HEK293 (cell line): ENCODE results near the gene CWC25.

Experiments
- BCL11B ChIP-seq: fragments of 450-650 bp; formaldehyde crosslinking; IDR thresholded peaks from 2 replicates; pipeline ENCODE4 v1.5.1; 2016; ENCODE audit warnings: low read depth, missing biosample characterization, missing genetic modification characterization
- FEZF1 ChIP-seq: fragments of 450-650 bp; formaldehyde crosslinking; IDR thresholded peaks from 2 replicates; pipeline ENCODE4 v1.5.1; 2016; ENCODE audit warnings: missing biosample characterization, missing genetic modification characterization
- KLF16 ChIP-seq: fragments of 450-650 bp; formaldehyde crosslinking; IDR thresholded peaks from 2 replicates; pipeline ENCODE4 v1.5.1; 2017; ENCODE audit warnings: missing biosample characterization, missing genetic modification characterization
- KLF9 ChIP-seq: fragments of 450-650 bp; formaldehyde crosslinking; IDR thresholded peaks from 2 replicates; pipeline ENCODE4 v1.5.1; 2016; ENCODE audit warnings: missing biosample characterization, missing genetic modification characterization, low read depth
- MEIS1 ChIP-seq: sonication (generic); formaldehyde crosslinking; IDR thresholded peaks from 2 replicates; pipeline ENCODE4 v1.8.1; 2022; ENCODE audit warnings: missing genetic modification reagents, mild to moderate bottlenecking, borderline replicate concordance
- PATZ1 ChIP-seq: fragments of 450-650 bp; formaldehyde crosslinking; IDR thresholded peaks from 2 replicates; pipeline ENCODE4 v1.5.1; 2016; ENCODE audit warnings: missing biosample characterization, missing genetic modification characterization
- PRDM10 ChIP-seq: fragments of 450-650 bp; formaldehyde crosslinking; IDR thresholded peaks from 2 replicates; pipeline ENCODE4 v1.5.1; 2016; ENCODE audit warnings: missing biosample characterization, missing genetic modification characterization
- PRDM4 ChIP-seq: fragments of 450-650 bp; formaldehyde crosslinking; IDR thresholded peaks from 2 replicates; pipeline ENCODE4 v1.5.1; 2017; ENCODE audit warnings: missing biosample characterization, missing genetic modification characterization
- PRDM6 ChIP-seq: fragments of 450-650 bp; formaldehyde crosslinking; IDR thresholded peaks from 2 replicates; pipeline ENCODE4 v1.5.1; 2017; ENCODE audit warnings: missing biosample characterization, missing genetic modification characterization
- SP2 ChIP-seq: fragments of 450-650 bp; formaldehyde crosslinking; IDR thresholded peaks from 2 replicates; pipeline ENCODE4 v1.5.1; 2016; ENCODE audit warnings: missing biosample characterization, missing genetic modification characterization
- ZBTB8A ChIP-seq: fragments of 450-650 bp; formaldehyde crosslinking; IDR thresholded peaks from 2 replicates; pipeline ENCODE4 v1.5.1; 2016; ENCODE audit warnings: missing biosample characterization, missing genetic modification characterization
- ZFP69B ChIP-seq: fragments of 450-650 bp; formaldehyde crosslinking; IDR thresholded peaks from 2 replicates; pipeline ENCODE4 v1.5.1; 2016; ENCODE audit warnings: missing biosample characterization, missing genetic modification characterization
- ZNF132 ChIP-seq: fragments of 450-650 bp; formaldehyde crosslinking; IDR thresholded peaks from 2 replicates; pipeline ENCODE4 v1.5.1; 2017; ENCODE audit warnings: missing biosample characterization, missing genetic modification characterization, borderline replicate concordance
- ZNF202 ChIP-seq: fragments of 450-650 bp; formaldehyde crosslinking; IDR thresholded peaks from 2 replicates; pipeline ENCODE4 v1.5.1; 2016; ENCODE audit warnings: missing biosample characterization, missing genetic modification characterization, borderline replicate concordance
- ZNF221 ChIP-seq: fragments of 450-650 bp; formaldehyde crosslinking; IDR thresholded peaks from 2 replicates; pipeline ENCODE4 v1.5.1; 2017; ENCODE audit warnings: missing biosample characterization, missing genetic modification characterization, borderline replicate concordance
- ZNF248 ChIP-seq: fragments of 450-650 bp; formaldehyde crosslinking; IDR thresholded peaks from 2 replicates; pipeline ENCODE4 v1.5.1; 2017; ENCODE audit warnings: missing biosample characterization, missing genetic modification characterization
- ZNF302 ChIP-seq: fragments of 450-650 bp; formaldehyde crosslinking; IDR thresholded peaks from 2 replicates; pipeline ENCODE4 v1.5.1; 2016; ENCODE audit warnings: missing biosample characterization, missing genetic modification characterization, low read depth
- ZNF311 ChIP-seq: fragments of 450-650 bp; formaldehyde crosslinking; IDR thresholded peaks from 2 replicates; pipeline ENCODE4 v1.5.1; 2017; ENCODE audit warnings: missing biosample characterization, missing genetic modification characterization, borderline replicate concordance
- ZNF513 ChIP-seq: fragments of 450-650 bp; IDR thresholded peaks from 2 replicates; pipeline ENCODE4 v1.5.1; 2018; ENCODE audit warnings: missing biosample characterization, missing genetic modification characterization
- ZNF529 ChIP-seq: fragments of 450-650 bp; formaldehyde crosslinking; IDR thresholded peaks from 2 replicates; pipeline ENCODE4 v1.5.1; 2017; ENCODE audit warnings: missing genetic modification characterization, missing biosample characterization; ENCODE audit not compliant: insufficient replicate concordance
- ZNF701 ChIP-seq: fragments of 450-650 bp; formaldehyde crosslinking; IDR thresholded peaks from 2 replicates; pipeline ENCODE4 v1.5.1; 2016; ENCODE audit warnings: missing biosample characterization, missing genetic modification characterization
- ZNF704 ChIP-seq: fragments of 450-650 bp; formaldehyde crosslinking; IDR thresholded peaks from 2 replicates; pipeline ENCODE4 v1.5.1; 2016; ENCODE audit warnings: missing biosample characterization, missing genetic modification characterization
- ZNF777 ChIP-seq: fragments of 450-650 bp; formaldehyde crosslinking; IDR thresholded peaks from 2 replicates; pipeline ENCODE4 v1.5.1; 2017; ENCODE audit warnings: missing biosample characterization, missing genetic modification characterization, borderline replicate concordance
- ZNF837 ChIP-seq: fragments of 450-650 bp; formaldehyde crosslinking; IDR thresholded peaks from 2 replicates; pipeline ENCODE4 v1.5.1; 2016; ENCODE audit warnings: missing biosample characterization, missing genetic modification characterization

CWC25 gene

GRCh38 chr17:38751808-38752307 lies 73.3 kb downstream of the CWC25 start (continued):
- TF ChIP-seq PRDM10 (peak; percentile 88), ZNF132 (tag by site-specific recombination) (no peak), MEIS1 (CRISPR knock-in tag) (no peak), ZBTB8A (tag by site-specific recombination) (peak; percentile 90), ZNF513 (tag by site-specific recombination) (peak; percentile 37; the same call in 1 of the 2 replicates), BCL11B (tag by site-specific recombination) (no peak), ZNF248 (tag by site-specific recombination) (no peak), KLF9 (tag by site-specific recombination) (0 out of 2 replicates have a peak, but pooled peaks have one; percentile 4), ZNF221 (tag by site-specific recombination) (no peak), SP2 (tag by site-specific recombination) (peak; percentile 58), ZNF777 (tag by site-specific recombination) (peak; percentile 100), ZNF202 (tag by site-specific recombination) (no peak), ZNF529 (no peak), ZNF704 (tag by site-specific recombination) (no peak), PATZ1 (tag by site-specific recombination) (peak; percentile 87), FEZF1 (tag by site-specific recombination) (no peak), ZNF701 (tag by site-specific recombination) (peak; percentile 31; the same call in 1 of the 2 replicates), ZFP69B (tag by site-specific recombination) (peak; percentile 16; the same call in 1 of the 2 replicates), ZNF302 (tag by site-specific recombination) (no peak), KLF16 (peak; percentile 81; the same call in 1 of the 2 replicates), ZNF311 (tag by site-specific recombination) (no peak), PRDM4 (tag by site-specific recombination) (peak; percentile 49), PRDM6 (no peak), ZNF837 (tag by site-specific recombination) (no peak)
